NOMO-1 treated with DMSO at 0.1 percent for 48 hours (cell line): ENCODE results near the gene ADAMTS6.

Experiments
- DNase-seq: peaks from one replicate; lab custom pipeline; 2025; ENCODE audit not compliant: unreplicated experiment; lab: John Stamatoyannopoulos, UW

The ADAMTS6 gene

DNA sequence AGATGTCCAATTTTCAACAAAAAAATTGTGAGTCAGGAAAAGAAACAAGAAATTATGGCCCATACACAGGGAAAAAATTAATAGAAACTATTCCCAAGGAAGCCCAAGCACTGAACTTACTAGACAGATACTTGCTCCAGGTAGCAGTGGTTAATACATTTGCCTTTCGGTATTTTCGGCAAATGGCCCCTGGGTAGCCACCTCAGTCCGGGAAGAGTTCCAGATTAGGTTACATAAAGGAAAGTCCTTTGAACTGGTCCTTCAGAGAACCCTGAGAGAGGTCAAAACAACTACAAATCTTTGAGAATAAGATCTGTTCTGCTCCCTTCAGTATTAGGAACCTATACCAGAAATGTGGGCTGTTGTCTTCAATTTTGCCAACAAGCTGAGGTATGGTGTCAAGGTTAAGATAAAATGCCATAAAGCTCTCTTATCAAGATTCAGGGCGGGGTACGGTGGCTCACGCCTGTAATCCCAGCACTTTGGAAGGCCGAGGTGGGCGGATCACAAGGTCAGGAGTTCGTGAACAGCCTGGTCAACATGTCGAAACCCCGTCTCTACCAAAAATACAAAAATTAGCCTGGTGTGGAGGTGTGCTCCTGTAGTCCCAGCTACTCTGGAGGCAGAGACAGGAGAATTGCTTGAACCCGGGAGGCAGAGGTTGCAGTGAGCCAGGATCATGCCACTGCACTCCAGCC lies 369.6 kb downstream of the ADAMTS6 start:
- no peak for DNase-seq

DNA sequence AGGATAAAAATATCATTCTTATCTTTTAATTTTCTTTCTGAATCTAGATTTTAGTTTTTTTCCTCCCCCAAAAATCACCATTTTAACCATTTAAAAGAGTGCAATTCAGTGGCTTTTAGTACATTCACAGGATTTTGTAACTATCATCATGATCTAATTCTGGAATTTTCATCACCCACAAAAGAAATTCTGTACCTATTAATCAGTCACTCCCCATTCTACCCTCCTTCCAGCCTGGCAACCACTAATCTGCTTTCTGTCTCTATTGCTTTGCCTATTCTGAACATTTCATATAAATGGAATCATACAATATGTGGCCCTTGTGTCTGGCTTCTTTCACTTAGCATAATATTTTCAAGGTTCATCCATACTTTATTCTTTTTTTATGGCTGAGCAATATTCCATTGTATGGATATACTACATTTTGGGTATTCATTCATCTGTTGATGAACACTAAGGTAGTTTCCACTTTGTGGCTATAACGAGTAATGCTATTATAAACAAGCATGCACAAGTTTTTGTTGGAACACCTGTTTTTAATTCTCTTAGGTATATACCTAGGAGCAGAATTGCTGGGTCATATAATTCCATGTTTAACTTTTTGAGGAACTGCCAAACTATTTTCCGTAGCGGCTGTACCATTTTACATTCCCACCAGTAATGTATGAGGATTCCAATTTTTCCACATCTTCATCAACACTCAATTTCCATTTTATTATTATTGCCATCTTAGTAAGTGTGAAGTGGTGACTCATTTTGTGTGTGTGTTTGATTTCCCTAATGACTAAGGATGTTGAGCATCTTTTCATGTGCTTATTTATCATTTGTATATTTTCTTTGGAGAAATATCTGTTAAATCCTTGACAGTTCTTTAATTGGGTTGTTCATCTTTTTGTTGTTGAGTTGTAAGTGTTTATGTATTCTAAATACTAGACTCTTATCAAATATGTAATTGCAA lies 372.7 kb downstream of the ADAMTS6 start:
- DNase-seq: no peak

DNA sequence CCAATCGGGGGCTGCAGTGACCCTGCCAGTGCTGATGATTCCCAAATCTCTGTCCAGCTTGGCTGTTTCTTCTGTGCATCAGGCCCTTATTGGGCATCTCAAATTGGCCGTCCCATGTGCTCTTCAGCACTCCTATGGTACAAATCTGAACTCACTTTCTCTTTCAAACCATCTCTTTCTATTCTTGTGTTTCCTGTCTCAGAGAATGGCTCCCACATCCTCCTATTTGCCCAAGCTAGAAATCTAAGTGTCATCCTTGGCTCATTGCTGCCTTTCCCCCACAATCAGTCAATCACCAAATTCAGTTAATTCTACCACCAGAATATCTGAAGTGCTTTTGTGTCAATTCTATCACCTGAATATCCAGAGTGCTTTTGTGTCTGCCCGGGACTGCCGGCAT lies 376.4 kb downstream of the ADAMTS6 start:
- no peak for DNase-seq

DNA sequence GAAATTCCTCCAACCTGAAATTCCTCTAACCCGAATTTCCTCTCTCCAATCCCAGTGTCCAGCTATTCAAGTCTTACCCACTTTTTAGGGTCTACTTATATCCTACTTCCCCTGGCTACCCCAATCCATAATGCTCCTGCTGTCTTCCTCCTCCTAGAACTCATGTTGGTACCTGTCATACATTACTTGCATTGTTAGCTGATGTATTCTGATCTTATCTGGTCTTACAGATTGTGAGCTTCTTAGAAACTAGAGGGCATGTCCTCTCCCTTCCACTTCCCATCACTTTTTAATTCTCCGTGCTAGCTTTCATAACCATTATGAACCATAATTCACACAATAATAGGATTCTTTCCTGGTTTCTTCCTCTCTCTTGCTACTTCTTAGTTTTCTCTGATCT lies 376.9 kb downstream of the ADAMTS6 start:
- no peak for DNase-seq

DNA sequence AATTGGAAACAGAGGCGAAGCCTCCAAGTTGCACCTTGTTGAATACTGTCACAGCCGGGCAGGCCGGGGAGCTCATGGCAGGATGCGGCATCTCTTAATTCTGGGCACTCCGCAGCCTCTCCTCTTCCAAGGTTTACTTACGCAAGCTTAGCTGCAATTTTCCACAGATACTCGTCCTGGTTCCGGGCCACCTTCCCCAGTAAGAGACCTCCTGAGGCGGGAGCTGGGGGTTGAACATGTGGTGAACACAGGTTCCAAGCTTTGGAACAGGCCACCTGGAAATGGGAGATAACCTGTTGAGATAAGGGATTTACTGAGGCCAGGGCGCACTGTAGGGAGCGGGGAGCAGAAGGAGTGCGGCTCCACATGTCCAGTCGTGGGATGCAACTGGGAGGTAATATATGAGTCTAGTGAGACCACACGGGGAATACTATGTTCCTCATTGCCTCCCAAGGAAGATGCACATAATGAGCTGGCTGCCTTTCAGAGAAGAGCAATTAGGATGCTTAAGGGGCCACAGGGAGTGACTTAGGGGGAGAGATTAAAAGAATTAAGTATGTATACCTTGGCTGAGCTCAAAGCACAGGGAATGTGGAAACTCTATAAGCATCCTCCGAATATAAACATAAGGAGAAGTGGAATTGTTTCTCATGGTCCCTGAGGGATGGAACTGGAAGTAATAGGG lies 377.8 kb downstream of the ADAMTS6 start:
- no peak for DNase-seq

DNA sequence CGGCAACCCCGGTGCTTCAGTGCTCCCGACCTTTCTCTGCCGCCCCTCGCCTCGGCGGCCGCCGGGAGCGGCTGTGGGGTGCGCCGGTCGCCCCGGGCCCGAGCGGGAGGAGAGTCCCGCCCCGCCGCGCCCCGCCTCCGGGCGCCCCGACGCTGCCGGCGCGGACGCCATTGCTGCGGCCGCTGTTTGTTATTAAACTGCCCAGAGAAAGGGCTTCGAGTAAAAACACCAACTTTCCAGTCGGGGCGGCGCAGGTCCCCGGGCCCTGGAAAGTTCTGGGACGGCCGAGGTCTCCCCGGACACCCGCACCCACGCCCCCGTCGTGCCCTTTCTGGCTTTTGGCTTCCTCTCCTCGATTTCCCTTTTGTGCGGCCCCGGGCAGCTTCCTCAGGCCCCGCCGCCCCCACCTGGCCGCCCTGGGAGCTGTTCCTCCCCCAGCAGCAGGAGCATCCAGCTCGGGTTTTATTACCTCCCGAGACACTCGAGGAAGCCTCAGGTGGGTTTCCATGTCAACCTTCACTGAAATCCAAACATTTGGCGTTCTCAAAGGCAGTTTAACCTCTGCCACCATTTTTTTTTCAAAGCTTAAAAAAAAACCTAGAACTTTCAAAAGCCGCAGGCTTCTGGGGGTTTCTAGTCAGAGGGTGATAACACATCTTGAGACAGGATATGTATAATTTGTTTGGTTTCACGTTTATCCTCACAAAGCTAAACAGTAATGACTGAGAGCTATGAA lies 378.6 kb downstream of the ADAMTS6 start:
- peak; percentile 35 for DNase-seq

DNA sequence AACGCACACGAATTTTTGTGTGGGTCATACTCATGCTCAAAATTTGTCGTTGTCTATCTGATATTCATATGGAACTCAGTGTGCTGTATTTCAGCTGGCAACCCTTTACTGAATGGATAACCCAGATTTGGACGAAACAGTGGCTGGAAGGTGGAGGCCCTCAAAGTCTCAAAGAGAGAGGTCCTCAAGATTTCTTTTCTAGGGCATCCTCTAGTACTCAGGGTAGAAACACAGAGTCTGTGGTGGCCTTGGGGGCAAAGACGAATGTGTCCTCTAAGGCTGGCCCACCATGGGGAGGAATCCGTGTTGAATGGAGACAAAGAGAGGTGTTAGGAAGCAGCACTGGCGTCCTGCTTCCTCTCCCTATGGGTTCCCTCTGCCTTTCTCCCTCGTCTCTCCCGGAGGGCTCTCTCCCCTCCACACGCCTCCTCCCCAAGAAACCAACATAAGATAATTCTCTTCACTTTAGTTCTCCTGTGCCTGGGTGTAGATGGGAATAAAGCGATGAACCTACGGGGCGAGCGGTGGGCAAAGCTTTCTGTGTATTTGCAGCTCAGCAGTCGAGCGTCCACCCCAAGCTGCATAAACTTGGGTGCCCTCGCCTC lies 379.2 kb downstream of the ADAMTS6 start:
- no peak for DNase-seq

DNA sequence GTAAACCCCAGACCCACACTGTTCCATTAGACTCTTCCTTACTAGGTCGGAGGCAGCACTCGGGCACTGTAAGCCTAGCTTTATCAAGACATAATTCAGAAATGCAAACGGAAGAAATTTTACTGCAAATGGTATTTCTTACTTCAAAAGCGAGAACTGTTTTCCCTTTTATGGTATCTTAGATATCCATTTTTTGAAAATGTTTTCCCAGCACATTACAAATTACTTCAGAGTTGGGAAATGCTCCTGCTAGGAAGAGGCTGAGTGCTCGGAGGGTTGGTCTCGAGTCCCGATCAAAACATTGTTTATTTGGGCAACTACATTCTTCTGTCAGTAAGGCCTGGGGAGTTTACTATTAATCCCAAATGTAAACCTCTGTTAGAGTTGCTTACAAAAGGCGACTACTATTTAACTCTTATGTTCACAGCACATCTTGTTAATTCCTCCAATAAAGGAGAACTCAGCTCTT lies 380.1 kb downstream of the ADAMTS6 start:
- no peak for DNase-seq

DNA sequence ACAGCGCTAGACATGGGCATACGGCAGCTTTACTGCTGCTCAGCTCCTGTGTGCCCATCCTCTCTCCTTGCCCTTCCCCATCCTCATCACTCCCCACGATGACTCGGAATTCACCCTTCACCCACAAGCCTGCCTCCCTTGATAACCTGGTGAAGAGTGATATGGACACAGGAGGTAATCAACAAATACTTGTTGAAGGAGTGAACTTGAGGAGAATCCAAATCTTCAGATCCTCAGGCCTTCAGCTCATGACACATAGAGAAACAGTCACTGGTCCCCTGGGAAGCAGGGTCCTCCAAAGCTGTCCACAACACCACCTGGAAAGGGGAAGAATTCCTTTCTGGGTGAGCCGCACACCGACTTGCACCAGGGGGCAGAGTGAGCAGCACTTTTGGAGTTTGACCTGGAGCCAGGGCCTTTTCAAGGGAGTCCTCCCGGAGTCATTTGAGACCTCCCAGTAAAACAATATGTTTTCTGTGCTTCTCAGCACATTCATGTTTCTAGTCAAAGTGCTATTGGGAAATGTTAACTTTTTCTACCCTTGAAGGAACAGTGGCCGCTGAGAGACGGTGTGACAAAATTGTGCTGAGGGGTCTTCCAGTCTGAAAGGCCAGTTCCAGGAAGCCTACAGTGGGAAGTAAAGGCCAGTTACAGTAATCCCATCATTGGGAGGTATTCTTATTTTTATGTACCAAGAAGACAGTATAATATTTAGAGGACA lies 380.6 kb downstream of the ADAMTS6 start:
- peak; percentile 11 for DNase-seq
